Epithelial cell of esophagus (primary cell): ENCODE data around the gene ANAPC15.
"Not testable (repeated sequence)": the region's sequence is repeated elsewhere in the genome, so short reads cannot be mapped to it uniquely, and the experiment has no call there.

ENCODE experiments used
- DNase-seq: peaks from one replicate; pipeline ENCODE4 v3.0.0; 2010; ENCODE audit warnings: low read depth
- H3K4me3 ChIP-seq: 2 replicates; pipeline ENCODE4 v1.5.1; 2011; ENCODE audit warnings: mild to moderate bottlenecking, low read length, control low read depth
- TF ChIP-seq, protein P1 (sequence below): IDR thresholded peaks from 2 replicates; pipeline ENCODE4 v1.5.1; 2011; ENCODE audit warnings: low read depth, mild to moderate bottlenecking, low read length, control low read depth, inconsistent platforms; ENCODE audit not compliant: insufficient read depth; ENCODE audit errors: missing control alignments

ANAPC15 gene

GRCh38 chr11:72146625-72147024, 34.1 kb upstream of the ANAPC15 start:
- H3K4me3 ChIP-seq: no peak overlapping the region
- TF ChIP-seq, protein P1, sequence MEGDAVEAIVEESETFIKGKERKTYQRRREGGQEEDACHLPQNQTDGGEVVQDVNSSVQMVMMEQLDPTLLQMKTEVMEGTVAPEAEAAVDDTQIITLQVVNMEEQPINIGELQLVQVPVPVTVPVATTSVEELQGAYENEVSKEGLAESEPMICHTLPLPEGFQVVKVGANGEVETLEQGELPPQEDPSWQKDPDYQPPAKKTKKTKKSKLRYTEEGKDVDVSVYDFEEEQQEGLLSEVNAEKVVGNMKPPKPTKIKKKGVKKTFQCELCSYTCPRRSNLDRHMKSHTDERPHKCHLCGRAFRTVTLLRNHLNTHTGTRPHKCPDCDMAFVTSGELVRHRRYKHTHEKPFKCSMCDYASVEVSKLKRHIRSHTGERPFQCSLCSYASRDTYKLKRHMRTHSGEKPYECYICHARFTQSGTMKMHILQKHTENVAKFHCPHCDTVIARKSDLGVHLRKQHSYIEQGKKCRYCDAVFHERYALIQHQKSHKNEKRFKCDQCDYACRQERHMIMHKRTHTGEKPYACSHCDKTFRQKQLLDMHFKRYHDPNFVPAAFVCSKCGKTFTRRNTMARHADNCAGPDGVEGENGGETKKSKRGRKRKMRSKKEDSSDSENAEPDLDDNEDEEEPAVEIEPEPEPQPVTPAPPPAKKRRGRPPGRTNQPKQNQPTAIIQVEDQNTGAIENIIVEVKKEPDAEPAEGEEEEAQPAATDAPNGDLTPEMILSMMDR: no peak
- no peak for DNase-seq

GRCh38 chr11:72144807-72145565, 32.5 kb upstream of the ANAPC15 start:
- TF ChIP-seq, protein P1: no peak
- no peak overlapping the region for H3K4me3 ChIP-seq
- DNase-seq: peak; percentile 93

DNA sequence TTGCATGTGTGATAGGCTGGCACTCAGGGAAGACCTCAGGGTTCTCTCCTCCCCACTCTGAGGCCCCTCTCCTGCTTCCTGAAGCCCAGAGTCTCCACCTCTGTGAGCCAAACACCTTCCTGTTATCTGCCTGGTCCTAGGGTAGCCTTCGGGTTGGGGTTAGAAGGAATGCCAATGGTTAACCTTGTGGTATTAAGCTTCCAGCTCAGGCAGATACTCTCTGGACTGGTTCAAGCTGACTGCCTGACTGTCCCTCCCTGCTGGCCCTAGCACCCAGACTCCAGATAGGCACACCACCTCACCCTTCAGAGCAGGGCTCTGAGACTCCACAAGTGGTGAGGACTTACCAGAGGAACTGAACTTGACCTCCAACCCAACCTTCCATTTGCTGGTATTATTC, 30.0 kb upstream of the ANAPC15 start:
- not testable (repeated sequence) for DNase-seq, H3K4me3 ChIP-seq

GRCh38 chr11:72142086-72142485, 29.6 kb upstream of the ANAPC15 start:
- peak; percentile 90 for DNase-seq
- H3K4me3 ChIP-seq: not testable (repeated sequence)

DNA sequence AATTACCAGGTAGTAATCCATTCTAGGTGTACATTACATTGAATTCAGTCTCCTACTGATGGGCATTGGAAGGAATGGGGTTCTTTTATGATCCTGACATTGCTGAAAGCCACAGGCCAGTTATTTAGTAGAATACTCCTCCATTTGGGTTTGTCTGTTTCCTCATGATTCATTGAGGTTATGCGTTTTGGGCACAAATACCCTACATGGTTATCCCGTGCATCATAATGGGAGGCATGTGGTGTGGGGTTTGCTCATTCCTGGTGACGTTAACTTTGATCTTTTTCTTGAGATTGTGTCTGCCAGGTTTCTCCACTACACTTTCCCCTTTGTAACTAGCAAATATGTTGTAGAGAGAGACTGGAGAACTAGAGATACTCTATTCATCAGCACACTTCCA, 28.6 kb upstream of the ANAPC15 start:
- peak; percentile 90 for DNase-seq
- H3K4me3 ChIP-seq: no peak overlapping the region
- TF ChIP-seq, protein P1: no peak

DNA sequence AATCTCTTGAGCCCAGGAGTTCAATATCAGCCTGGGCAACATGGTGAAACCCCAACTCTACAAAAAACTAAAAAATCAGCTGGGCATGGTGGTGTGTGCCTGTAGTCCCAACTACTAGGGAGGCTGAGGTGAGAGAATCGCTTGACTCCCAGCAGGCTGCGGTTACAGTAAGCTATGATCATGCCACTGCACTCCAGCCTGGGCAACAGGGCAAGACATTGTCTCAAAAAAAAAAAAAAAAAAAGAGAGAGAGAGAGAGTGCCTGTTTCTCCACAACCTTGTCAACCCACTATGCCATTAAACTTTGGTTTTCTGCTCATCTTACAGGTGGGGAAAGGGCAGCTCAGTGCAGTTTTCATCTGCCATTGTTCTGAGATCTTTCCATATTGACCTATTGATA, 28.2 kb upstream of the ANAPC15 start:
- no peak for DNase-seq
- TF ChIP-seq, protein P1: no peak
- no peak overlapping the region for H3K4me3 ChIP-seq

DNA sequence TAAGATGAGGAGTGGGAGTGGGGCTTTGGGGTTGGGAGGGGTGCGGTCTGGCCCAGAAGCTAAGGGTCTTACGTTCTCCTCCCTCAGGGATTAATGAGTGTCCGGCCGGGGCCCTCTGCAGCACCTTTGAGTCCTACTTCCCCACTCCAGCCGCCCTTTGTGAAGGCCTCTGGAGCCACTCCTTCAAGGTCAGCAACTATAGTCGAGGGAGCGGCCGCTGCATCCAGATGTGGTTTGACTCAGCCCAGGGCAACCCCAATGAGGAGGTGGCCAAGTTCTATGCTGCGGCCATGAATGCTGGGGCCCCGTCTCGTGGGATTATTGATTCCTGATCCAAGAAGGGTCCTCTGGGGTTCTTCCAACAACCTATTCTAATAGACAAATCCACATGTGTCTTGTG, 27.0 kb upstream of the ANAPC15 start:
- TF ChIP-seq, protein P1: no peak
- no peak for DNase-seq
- H3K4me3 ChIP-seq: no peak overlapping the region

DNA sequence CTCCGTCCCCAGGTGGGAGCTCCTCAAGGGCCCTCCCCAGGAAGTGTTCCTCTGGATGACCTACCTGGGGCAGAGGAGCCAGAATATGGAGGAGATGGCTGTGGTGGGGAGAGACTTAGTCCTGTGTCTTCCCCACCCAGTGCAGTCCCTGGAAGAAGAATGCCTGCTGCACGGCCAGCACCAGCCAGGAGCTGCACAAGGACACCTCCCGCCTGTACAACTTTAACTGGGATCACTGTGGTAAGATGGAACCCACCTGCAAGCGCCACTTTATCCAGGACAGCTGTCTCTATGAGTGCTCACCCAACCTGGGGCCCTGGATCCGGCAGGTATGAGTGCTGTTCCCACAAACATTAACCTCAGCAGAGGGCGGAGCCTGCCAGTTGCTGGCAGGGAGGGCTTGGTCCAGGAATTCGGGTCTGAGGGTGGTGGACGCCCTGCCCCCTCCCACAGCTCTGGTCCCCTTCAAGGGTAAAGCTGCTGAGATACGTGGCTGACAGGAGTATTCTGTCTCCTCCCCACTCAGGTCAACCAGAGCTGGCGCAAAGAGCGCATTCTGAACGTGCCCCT, 26.4 kb upstream of the ANAPC15 start:
- H3K4me3 ChIP-seq: no peak overlapping the region
- TF ChIP-seq, protein P1: no peak

More for the DNA sequence above, 26.4 kb upstream of the ANAPC15 start:
- DNase-seq: no peak
